ENCODE data around the gene IL32. TPM values are rescaled to one million over a fixed set of nuclear protein-coding genes. Genes with fewer than 3 reads are reported as not detected.
"Not testable (repeated sequence)": the region's sequence is repeated elsewhere in the genome, so short reads cannot be mapped to it uniquely, and the experiment has no call there.

The IL32 gene
- total RNA-seq, 1 experiment from 2014 or later: 4.5 TPM

- peaks cover 20% of the 10 kb centered on the region for H3K27me3 ChIP-seq (replicated peaks; ENCODE audit: insufficient read depth, low read depth, low read length, poor library complexity)
- no peaks in the 10 kb centered on the region for H3K36me3 ChIP-seq (ENCODE audit: insufficient read depth, low read length, poor library complexity, severe bottlenecking)
- intact Hi-C loops (cut with micrococcal nuclease; ENCODE audit: unreplicated experiment): loop anchor here (10.0 kb wide), 1 partner anchor 104 kb away; no protein-coding TSS in a partner anchor
- H3K4me1 ChIP-seq (ENCODE audit: insufficient read depth, low read length, poor library complexity, severe bottlenecking): no peaks in the 10 kb centered on the region
- no peak overlapping the region for H3K27ac ChIP-seq (ENCODE audit: low read depth, low read length, poor library complexity, severe bottlenecking)
- BruUV-seq (replicated peaks): no TSS peak
- POLR2A ChIA-PET (ENCODE audit: low non-redundant PET): no interaction called here
- CTCF ChIA-PET: interaction anchor here (1.2 kb wide), 1 partner anchor 22 kb away, joined by 7 read pairs; no protein-coding TSS in a partner anchor
- no peak for DNase-seq (ENCODE audit: low spot score)
- no peak overlapping the region for H3K4me3 ChIP-seq (ENCODE audit: low read depth, low read length, poor library complexity, severe bottlenecking)
- no peaks in the 10 kb centered on the region for H3K9me3 ChIP-seq (ENCODE audit: low read depth, low read length, poor library complexity, severe bottlenecking)
- no peak for TF ChIP-seq CTCF (conservative IDR thresholded peaks at IDR 0.05; ENCODE audit: low read depth, low read length)
- TF ChIP-seq EZH2 (IDR thresholded peaks at IDR 0.05; ENCODE audit: borderline replicate concordance, low read depth, low read length, poor library complexity, severe bottlenecking): no peak
Observed at GRCh38 chr16:3050487-3050886, 15.0 kb upstream of the IL32 start.

- ChIA-PET POLR2A (ENCODE audit: low non-redundant PET) (no interaction called here), CTCF (interaction anchor here (0.7 to 1.2 kb wide), 2 partner anchors 23 to 92 kb away, joined by 3 to 7 read pairs; no protein-coding TSS in a partner anchor)
- Histone ChIP-seq H3K27ac (ENCODE audit: low read depth, low read length, poor library complexity, severe bottlenecking) (no peak overlapping the region), H3K4me3 (ENCODE audit: low read depth, low read length, poor library complexity, severe bottlenecking) (no peak overlapping the region), H3K9me3 (ENCODE audit: low read depth, low read length, poor library complexity, severe bottlenecking) (no peaks in the 10 kb centered on the region), H3K36me3 (ENCODE audit: insufficient read depth, low read length, poor library complexity, severe bottlenecking) (no peaks in the 10 kb centered on the region), H3K27me3 (replicated peaks; ENCODE audit: insufficient read depth, low read depth, low read length, poor library complexity) (peaks cover 16% of the 10 kb centered on the region), H3K4me1 (ENCODE audit: insufficient read depth, low read length, poor library complexity, severe bottlenecking) (no peaks in the 10 kb centered on the region)
- intact Hi-C loops (cut with micrococcal nuclease; ENCODE audit: unreplicated experiment): loop anchor here (10.0 kb wide), 1 partner anchor 104 kb away; no protein-coding TSS in a partner anchor
- no peak for DNase-seq (ENCODE audit: low spot score)
- no peak for TF ChIP-seq EZH2 (IDR thresholded peaks at IDR 0.05; ENCODE audit: borderline replicate concordance, low read depth, low read length, poor library complexity, severe bottlenecking)
- no peak for TF ChIP-seq CTCF (conservative IDR thresholded peaks at IDR 0.05; ENCODE audit: low read depth, low read length)
- BruUV-seq (replicated peaks): no TSS peak
Observed at GRCh38 chr16:3051009-3051408, 14.4 kb upstream of the IL32 start.

GRCh38 chr16:3051494-3051893, 13.9 kb upstream of the IL32 start:
- no peak for DNase-seq (ENCODE audit: low spot score)
- Histone ChIP-seq H3K4me1 (ENCODE audit: insufficient read depth, low read length, poor library complexity, severe bottlenecking) (no peaks in the 10 kb centered on the region), H3K36me3 (ENCODE audit: insufficient read depth, low read length, poor library complexity, severe bottlenecking) (no peaks in the 10 kb centered on the region), H3K4me3 (ENCODE audit: low read depth, low read length, poor library complexity, severe bottlenecking) (no peak overlapping the region), H3K27me3 (replicated peaks; ENCODE audit: insufficient read depth, low read depth, low read length, poor library complexity) (peaks cover 12% of the 10 kb centered on the region), H3K9me3 (ENCODE audit: low read depth, low read length, poor library complexity, severe bottlenecking) (no peaks in the 10 kb centered on the region), H3K27ac (ENCODE audit: low read depth, low read length, poor library complexity, severe bottlenecking) (no peak overlapping the region)
- no peak for TF ChIP-seq EZH2 (IDR thresholded peaks at IDR 0.05; ENCODE audit: borderline replicate concordance, low read depth, low read length, poor library complexity, severe bottlenecking)
- no peak for TF ChIP-seq CTCF (conservative IDR thresholded peaks at IDR 0.05; ENCODE audit: low read depth, low read length)
- ChIA-PET CTCF (interaction anchor here (0.7 kb wide), 1 partner anchor 92 kb away, joined by 3 read pairs; no protein-coding TSS in a partner anchor), POLR2A (ENCODE audit: low non-redundant PET) (no interaction called here)
- intact Hi-C loops (cut with micrococcal nuclease; ENCODE audit: unreplicated experiment): loop anchor here (10.0 kb wide), 1 partner anchor 103 kb away; no protein-coding TSS in a partner anchor
- no TSS peak for BruUV-seq (replicated peaks)

GRCh38 chr16:3052571-3053329, 12.7 kb upstream of the IL32 start:
- H3K4me3 ChIP-seq (ENCODE audit: low read depth, low read length, poor library complexity, severe bottlenecking); H3K36me3 ChIP-seq (ENCODE audit: insufficient read depth, low read length, poor library complexity, severe bottlenecking); H3K9me3 ChIP-seq (ENCODE audit: low read depth, low read length, poor library complexity, severe bottlenecking); CTCF ChIA-PET; DNase-seq (ENCODE audit: low spot score); H3K27me3 ChIP-seq (replicated peaks; ENCODE audit: insufficient read depth, low read depth, low read length, poor library complexity); POLR2A ChIA-PET (ENCODE audit: low non-redundant PET); BruUV-seq (replicated peaks); H3K27ac ChIP-seq (ENCODE audit: low read depth, low read length, poor library complexity, severe bottlenecking); H3K4me1 ChIP-seq (ENCODE audit: insufficient read depth, low read length, poor library complexity, severe bottlenecking): not testable (repeated sequence)
- intact Hi-C loops (cut with micrococcal nuclease; ENCODE audit: unreplicated experiment): loop anchor here (10.0 kb wide), 1 partner anchor 102 kb away; no protein-coding TSS in a partner anchor

GRCh38 chr16:3053330-3053710, 12.1 kb upstream of the IL32 start:
- CTCF ChIA-PET; H3K4me1 ChIP-seq (ENCODE audit: insufficient read depth, low read length, poor library complexity, severe bottlenecking); H3K4me3 ChIP-seq (ENCODE audit: low read depth, low read length, poor library complexity, severe bottlenecking); DNase-seq (ENCODE audit: low spot score); H3K27ac ChIP-seq (ENCODE audit: low read depth, low read length, poor library complexity, severe bottlenecking); H3K9me3 ChIP-seq (ENCODE audit: low read depth, low read length, poor library complexity, severe bottlenecking); H3K36me3 ChIP-seq (ENCODE audit: insufficient read depth, low read length, poor library complexity, severe bottlenecking); BruUV-seq (replicated peaks); POLR2A ChIA-PET (ENCODE audit: low non-redundant PET); H3K27me3 ChIP-seq (replicated peaks; ENCODE audit: insufficient read depth, low read depth, low read length, poor library complexity): not testable (repeated sequence)
- intact Hi-C loops (cut with micrococcal nuclease; ENCODE audit: unreplicated experiment): loop anchor here (10.0 kb wide), 1 partner anchor 101 kb away; no protein-coding TSS in a partner anchor

All from A673 (cell line).